Measurements from ENCODE around the gene LDB3. TPM values are rescaled to one million over a fixed set of nuclear protein-coding genes. Genes with fewer than 3 reads are reported as not detected.

LDB3 gene
- total and polyA plus RNA-seq, 2 of the 8 experiments (the other 6 are each of a cell fraction or from before 2014, with no cell fraction given), result 0.20 to 0.43 TPM

DNA sequence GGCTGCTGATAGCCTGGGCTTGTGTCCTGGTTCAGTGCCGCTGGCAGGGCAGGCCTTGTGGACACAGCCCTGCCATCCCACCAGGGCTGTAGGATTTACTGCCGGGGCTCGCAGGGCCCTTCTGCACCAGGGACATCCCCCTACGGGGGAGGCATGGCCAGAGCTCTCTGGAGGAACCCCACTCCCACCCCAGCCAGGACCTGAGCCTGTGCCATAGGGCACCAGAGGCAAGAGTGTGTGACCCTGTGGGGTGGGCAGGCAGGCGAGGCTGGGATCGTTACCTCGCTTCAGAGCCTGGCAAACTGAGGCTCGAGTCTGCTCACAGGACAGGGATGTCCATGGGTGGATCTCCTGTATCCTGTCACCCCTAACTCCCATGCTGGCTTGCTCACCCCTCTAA is 2.6 kb downstream of the LDB3 start (continued):
- no peak for TF ChIP-seq CHD1 (IDR thresholded peaks at IDR 0.05; ENCODE audit: low read depth, low read length)

Measured in H1 (cell line).